Esophagus mucosa (tissue), 1 donor: ENCODE data around the gene ACTN1. TPM values are rescaled to one million over a fixed set of nuclear protein-coding genes. Genes with fewer than 3 reads are reported as not detected.

ENCODE experiments used
- total RNA-seq: library from RNA; stranded (reverse); gene quantifications from one replicate; pipeline ENCODE4 v1.2.4, GENCODE V29; 2023
- donor health status: DM: yes; HTN: yes; CAD: no.

ACTN1 gene
- total RNA-seq, 1 donor from 2014 or later = 117 TPM

Other genes starting within 250 kb of the ACTN1 start
- 151 TPM for gene ZFP36L1, start 186.2 kb downstream of the ACTN1 start, total RNA-seq
- 28.1 TPM for gene DCAF5, start 173.8 kb upstream of the ACTN1 start, total RNA-seq
- 12.2 TPM for gene EXD2, start 212.2 kb upstream of the ACTN1 start, total RNA-seq